ENCODE results near the gene ZNF653.

The ZNF653 gene

GRCh38 chr19:11452620-11453310 lies 52.9 kb downstream of the ZNF653 start:
- Histone ChIP-seq H3K4me2 (no peak overlapping the region), H3K79me2 (ENCODE audit: insufficient read depth, low read depth) (no peaks in the 10 kb centered on the region), H3K4me3 (IDR thresholded peaks at IDR 0.05; ENCODE audit: insufficient read depth, low read depth, low read length) (no peak overlapping the region), H4K20me1 (ENCODE audit: insufficient read depth) (no peaks in the 10 kb centered on the region), H2AFZ (ENCODE audit: low read depth) (no peak overlapping the region), H3K4me1 (ENCODE audit: low read depth, poor library complexity, severe bottlenecking) (no peaks in the 10 kb centered on the region), H3K9ac (no peak overlapping the region), H3K27ac (no peak overlapping the region), H3K36me3 (ENCODE audit: insufficient read depth) (no peaks in the 10 kb centered on the region), H3K27me3 (ENCODE audit: insufficient read depth, low read depth) (no peaks in the 10 kb centered on the region; the same call in 1 of the 2 replicates)
- TF ChIP-seq CTCF (conservative IDR thresholded peaks at IDR 0.05; ENCODE audit: low read depth, low read length) = 0 out of 2 replicates have a peak, but pooled peaks have one; percentile 16

- no peak overlapping the region for H3K4me2 ChIP-seq
- H3K4me1 ChIP-seq (ENCODE audit: low read depth, poor library complexity, severe bottlenecking) = no peaks in the 10 kb centered on the region
- no peaks in the 10 kb centered on the region for H3K36me3 ChIP-seq (ENCODE audit: insufficient read depth)
- no peak overlapping the region for H2AFZ ChIP-seq (ENCODE audit: low read depth)
- no peak overlapping the region for H3K9ac ChIP-seq
- TF ChIP-seq CTCF (conservative IDR thresholded peaks at IDR 0.05; ENCODE audit: low read depth, low read length) = no peak
- H3K27me3 ChIP-seq (ENCODE audit: insufficient read depth, low read depth) = no peaks in the 10 kb centered on the region
- H3K4me3 ChIP-seq (IDR thresholded peaks at IDR 0.05; ENCODE audit: insufficient read depth, low read depth, low read length) = no peak overlapping the region
- no peak overlapping the region for H3K27ac ChIP-seq
- no peaks in the 10 kb centered on the region for H3K79me2 ChIP-seq (ENCODE audit: insufficient read depth, low read depth)
- no peaks in the 10 kb centered on the region for H4K20me1 ChIP-seq (ENCODE audit: insufficient read depth)
Observed at GRCh38 chr19:11451871-11452619, 53.6 kb downstream of the ZNF653 start.

GRCh38 chr19:11451327-11451870 lies 54.2 kb downstream of the ZNF653 start:
- Histone ChIP-seq H2AFZ (ENCODE audit: low read depth) (no peak overlapping the region), H3K27ac (no peak overlapping the region), H3K4me1 (ENCODE audit: low read depth, poor library complexity, severe bottlenecking) (no peaks in the 10 kb centered on the region), H3K36me3 (ENCODE audit: insufficient read depth) (no peaks in the 10 kb centered on the region), H4K20me1 (ENCODE audit: insufficient read depth) (no peaks in the 10 kb centered on the region), H3K9ac (no peak overlapping the region), H3K79me2 (ENCODE audit: insufficient read depth, low read depth) (no peaks in the 10 kb centered on the region), H3K27me3 (ENCODE audit: insufficient read depth, low read depth) (no peaks in the 10 kb centered on the region), H3K4me3 (IDR thresholded peaks at IDR 0.05; ENCODE audit: insufficient read depth, low read depth, low read length) (no peak overlapping the region), H3K4me2 (no peak overlapping the region)
- no peak for TF ChIP-seq CTCF (conservative IDR thresholded peaks at IDR 0.05; ENCODE audit: low read depth, low read length)

- Histone ChIP-seq H3K4me2 (no peak overlapping the region), H3K27me3 (ENCODE audit: insufficient read depth, low read depth) (no peaks in the 10 kb centered on the region), H3K79me2 (ENCODE audit: insufficient read depth, low read depth) (no peaks in the 10 kb centered on the region), H3K4me1 (ENCODE audit: low read depth, poor library complexity, severe bottlenecking) (no peaks in the 10 kb centered on the region), H3K4me3 (IDR thresholded peaks at IDR 0.05; ENCODE audit: insufficient read depth, low read depth, low read length) (no peak overlapping the region), H2AFZ (ENCODE audit: low read depth) (no peak overlapping the region), H4K20me1 (ENCODE audit: insufficient read depth) (no peaks in the 10 kb centered on the region), H3K9ac (no peak overlapping the region), H3K36me3 (ENCODE audit: insufficient read depth) (no peaks in the 10 kb centered on the region), H3K27ac (no peak overlapping the region)
- TF ChIP-seq CTCF (conservative IDR thresholded peaks at IDR 0.05; ENCODE audit: low read depth, low read length) = no peak
Observed at GRCh38 chr19:11450570-11451326, 54.9 kb downstream of the ZNF653 start.
